Limb (tissue), 2 donors: Measurements from ENCODE around the gene ISYNA1.

Experiments used
- DNase-seq, 2 donors: peaks; one replicate each; pipeline ENCODE4 v3.0.0-alpha.2; 2016; ENCODE audit errors: extremely low spot score in 2 of 2

The ISYNA1 gene

DNA sequence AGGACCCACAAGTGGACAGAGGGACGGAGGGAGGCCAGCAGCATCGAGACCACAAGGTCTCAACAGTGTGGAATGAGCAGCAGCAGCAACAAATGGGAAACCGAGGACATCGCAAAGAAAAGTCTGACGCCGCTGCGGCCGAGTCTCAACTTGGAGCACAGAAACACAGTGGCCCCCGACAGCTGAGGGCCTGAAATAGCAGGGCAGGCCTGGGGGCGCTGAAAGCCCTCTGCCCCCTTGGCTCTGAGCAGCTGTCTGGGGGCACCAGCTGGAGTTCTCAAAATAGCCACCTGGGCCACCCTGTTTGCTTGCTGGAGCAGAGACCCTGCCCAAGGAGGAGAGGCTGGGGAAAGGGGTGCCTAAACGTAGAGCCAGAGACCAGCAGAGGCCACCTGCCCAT is 5.9 kb upstream of the ISYNA1 start:
- no peak for DNase-seq

DNA sequence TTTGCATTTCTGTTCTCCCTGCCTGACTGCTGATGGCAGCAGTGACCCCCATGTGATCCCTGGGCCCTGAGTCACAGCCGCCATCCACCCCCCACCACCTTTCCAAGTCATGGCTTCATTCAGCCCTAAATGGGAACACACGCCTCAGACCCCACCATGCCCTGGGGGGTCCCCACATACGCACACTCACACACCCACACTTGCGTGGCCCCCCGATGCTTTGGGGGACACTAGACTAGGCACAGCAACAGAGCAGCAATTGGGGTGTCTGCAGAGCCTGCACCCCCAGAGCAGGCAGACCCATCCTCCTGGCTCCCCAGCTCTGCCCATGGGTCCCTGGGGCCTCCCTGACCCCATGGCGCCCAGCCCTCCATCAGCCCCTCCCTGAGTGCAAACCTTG is 5.5 kb upstream of the ISYNA1 start:
- DNase-seq = no peak

DNA sequence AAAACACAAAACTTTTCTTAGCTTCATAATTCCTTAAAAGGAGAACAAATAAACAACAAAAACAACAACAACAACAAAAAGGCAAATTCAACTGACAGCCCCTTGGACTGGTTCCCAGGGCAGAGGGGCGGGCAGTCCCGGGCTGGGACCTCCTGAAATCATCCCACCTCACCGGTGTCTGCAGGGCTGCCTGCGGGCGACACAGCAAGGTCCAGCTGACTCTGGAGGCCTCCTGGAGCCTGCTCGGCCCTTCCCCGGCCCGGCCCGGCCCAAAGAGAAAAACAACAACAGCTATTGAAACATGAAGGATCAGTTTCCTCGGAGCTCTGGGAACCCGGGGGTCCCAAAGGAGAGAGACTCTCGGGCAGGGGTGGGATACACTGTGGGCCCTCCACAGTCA is 5.0 kb upstream of the ISYNA1 start:
- DNase-seq = no peak

DNA sequence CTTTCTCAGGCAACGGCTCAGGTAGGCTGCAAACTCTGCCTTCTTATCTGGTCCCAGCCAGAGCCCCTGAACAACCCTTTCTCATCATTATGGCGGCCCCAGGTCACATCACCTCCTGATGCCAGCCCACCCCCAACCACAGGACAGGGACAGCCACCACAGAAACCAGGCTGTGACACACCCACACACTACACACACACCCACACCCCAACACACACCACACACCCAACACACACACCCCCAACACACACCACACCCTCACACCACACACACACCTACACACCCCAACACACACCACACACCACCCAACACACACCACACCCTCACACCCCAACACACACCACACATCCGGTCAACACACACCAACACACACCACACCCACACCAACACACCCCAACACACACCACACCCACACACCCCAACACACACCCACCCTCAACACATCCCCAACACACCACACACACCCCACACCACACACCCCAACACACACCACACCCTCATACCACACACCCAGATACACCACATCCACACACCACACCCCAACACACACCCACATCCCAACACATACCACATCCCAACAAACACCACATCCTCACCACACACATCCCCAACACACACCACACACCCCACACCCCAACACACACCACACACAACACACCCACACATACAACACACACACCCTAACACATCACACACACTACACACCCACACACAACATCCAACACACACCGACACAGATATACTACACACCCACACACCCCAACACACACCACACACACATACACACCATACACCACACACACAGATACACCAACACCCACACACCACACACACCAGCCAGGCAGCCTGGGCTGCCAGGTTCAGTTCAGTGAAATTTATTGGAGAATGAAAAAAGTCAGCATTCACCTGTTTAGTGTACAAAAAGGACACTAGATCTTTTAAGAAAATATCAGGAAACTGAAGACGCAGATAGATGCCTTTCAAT is 4.2 kb upstream of the ISYNA1 start:
- DNase-seq = no peak

DNA sequence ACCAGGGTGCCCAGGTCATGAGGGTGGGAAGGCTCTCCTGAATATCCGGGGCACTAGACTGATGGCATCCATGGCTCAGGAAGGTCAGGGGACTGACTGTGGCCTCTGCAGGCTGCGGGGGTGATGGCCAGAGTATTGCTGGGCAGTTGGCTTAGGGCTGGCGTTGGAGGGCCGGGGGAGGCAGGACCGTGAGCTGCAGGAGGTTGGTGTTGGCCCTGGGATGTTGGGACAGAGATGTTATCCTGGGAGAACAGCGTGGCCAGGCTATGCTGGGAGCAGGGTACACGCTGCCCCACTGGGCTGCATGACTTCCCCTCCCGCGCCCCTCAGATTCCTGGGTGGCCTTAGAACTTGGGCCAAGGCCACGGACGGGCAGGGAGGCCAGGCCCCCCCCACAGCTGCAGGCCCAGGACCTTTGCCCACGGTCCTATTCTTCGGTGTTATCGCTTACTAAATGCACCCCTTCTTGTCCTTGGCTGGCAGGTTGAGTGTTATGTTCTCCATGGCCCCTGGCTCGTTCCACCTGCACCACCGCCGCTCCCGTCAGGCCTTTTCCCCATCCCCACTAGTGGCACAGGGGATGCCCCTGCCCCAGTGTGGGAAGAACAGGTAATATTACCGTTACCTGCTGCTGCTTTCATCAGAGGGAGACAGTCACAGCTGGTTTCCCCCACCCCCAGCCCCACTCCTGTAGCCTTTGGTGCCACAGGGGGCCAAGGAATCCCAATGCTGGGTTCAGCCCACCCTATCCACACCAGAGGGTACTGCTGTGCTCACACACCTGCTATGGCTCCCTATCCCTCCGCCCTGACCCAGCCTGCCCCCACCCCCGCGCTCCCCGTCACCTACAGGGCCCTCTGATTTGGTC is 3.2 kb upstream of the ISYNA1 start:
- no peak for DNase-seq

DNA sequence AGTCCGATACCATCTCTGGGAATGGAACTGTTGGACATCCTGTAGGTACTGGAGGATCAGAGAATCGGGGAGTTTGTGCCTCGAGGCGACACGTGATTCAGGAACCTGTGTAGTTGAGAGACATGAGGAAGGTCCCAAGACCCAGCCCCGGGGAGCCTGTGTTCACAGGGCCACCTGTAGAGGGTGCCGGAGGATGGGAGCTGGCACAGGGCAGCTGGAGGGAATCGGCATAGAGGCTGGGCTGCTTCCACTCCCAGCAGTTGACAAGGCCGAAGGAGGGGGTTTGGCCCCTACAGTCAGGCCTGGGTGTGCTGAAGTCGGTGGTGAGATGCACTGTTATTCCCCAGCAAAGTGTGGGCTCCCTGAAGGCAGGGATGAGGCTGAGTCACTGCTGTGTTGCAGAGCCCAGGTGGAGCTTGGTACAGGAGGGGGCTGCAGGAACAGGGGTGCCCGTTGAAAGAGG is 2.5 kb upstream of the ISYNA1 start:
- DNase-seq = no peak

DNA sequence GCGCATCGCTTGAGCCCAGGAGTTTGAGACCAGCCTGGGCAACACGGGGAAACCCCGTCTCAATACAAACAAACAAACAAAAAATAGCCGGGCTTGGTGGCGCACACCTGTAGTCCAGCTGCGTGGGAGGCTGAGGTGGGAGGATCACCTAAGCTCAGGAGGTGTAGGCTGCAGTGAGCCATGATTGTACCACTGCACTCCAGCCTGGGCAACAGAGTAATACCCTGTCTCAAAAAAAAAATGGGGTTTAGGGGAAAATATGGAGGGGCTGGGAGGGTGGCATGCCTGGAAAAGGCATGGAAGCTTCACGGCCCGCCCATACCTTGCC is 1.9 kb upstream of the ISYNA1 start:
- DNase-seq = no peak

DNA sequence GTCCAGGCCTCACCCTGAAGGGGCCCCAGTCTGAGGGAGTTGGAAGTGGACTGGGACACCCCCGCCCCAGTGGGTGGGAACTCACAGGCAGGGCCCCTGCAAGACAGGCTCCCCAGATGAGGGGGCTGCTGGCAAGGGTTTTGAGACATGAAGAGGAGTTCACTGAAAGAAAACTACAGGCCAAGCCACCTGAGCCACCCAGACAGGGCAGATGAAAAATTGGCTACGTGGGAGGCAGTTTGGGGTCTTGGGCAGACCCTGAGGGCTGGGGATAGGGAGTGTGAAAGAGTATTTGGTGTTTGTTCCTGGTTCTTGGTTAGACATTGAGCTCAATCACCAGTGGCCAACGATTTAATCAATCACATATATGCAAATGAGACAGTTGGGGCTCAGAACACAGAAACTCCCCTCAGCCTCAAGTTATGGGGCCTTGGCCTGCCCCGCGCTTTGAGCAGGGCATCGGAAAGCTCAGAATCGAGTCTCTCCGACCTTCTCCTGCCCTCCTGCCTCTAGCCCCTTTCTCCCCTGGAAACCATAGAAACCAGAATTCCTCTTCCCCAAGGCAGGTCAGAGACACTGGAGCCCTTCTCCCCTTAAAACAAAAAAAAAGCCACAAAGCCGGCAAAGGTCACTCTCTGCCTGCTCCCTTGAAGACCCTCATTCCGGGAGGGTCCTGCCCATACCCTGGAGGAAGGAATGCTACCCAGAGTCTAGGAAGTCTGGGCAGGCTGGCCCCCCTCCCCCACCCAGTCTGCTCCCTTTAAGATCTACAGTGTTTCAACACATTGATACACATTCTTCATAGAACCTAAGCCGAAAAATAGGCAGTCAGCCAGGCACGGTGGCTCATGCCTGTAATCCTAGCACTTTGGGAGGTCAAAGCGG is 1.3 kb upstream of the ISYNA1 start:
- no peak for DNase-seq

DNA sequence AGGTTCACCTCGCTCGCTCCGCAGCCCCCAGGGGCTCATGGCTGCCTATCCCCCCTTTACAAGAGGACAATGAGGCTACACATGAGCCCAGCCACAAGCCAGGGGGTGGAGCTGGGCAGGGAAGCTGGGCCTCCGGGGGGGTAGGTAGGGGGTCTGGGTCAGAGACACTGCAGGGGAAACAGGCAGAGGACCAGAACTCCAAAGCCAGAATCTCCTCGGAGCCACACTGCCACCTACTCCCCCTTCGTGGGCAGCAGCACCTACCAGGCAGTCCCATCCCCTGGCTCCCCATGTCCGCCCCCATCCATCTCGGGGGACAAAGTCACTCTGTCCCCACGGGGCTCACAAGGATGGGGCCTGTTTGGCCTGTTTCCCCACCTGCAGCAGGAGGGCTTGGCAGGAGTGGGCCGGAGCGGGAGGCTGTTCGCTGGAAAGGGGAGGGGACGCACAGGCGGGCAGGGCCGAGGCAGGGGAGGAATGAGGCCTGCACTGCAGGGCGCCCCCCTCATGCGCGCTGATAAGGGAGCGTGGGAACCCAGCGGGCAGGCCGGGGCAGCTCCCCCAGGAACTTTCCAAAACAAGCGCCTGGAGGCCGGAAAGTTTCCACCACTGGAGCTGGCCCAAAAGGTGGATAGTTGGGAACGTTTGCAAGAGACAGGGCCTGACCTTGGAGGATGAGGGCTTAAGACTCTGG is 545 bp upstream of the ISYNA1 start:
- peak; percentile 24 to 73 for DNase-seq

DNA sequence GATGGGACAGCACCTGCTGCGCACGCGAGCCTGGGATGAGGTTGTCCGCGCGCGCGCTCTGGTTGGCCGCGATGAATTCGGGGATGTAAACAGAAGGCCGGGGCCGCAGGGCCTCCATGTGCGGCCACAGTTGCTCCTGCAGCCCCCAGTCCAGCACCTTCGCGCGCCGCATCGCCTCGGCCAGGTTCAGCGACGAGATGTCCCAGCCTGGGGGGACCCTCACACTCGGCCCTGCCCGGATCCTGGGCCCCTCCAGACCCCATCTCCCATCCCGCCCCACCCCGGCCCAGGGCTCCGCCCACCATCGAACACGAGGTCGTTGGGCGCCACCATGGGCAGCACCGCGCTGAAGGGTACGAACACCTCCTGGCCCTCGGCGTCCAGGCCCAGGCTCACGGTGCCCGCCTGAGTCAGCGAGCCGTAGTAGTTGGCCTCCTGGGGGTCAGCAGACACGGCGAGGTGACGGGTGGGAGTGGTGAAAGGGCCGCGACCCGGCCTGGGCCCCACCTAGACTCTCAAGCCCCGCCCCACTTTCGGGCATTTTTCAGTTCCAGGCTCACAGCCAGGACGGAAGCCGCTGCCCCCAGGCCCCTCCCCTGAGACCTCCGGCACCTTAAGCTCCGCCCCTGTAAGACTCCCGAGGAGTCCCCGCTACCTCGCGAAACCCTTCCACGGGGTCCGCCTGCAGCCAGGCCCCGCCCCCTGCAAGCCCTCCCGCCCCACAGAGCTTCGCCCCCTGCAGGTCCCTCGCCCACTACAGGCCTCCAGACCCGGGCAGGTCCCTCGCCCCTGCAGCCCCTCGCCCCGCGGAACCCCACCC is 1.1 kb downstream of the ISYNA1 start:
- DNase-seq = peak; percentile 59 to 87

DNA sequence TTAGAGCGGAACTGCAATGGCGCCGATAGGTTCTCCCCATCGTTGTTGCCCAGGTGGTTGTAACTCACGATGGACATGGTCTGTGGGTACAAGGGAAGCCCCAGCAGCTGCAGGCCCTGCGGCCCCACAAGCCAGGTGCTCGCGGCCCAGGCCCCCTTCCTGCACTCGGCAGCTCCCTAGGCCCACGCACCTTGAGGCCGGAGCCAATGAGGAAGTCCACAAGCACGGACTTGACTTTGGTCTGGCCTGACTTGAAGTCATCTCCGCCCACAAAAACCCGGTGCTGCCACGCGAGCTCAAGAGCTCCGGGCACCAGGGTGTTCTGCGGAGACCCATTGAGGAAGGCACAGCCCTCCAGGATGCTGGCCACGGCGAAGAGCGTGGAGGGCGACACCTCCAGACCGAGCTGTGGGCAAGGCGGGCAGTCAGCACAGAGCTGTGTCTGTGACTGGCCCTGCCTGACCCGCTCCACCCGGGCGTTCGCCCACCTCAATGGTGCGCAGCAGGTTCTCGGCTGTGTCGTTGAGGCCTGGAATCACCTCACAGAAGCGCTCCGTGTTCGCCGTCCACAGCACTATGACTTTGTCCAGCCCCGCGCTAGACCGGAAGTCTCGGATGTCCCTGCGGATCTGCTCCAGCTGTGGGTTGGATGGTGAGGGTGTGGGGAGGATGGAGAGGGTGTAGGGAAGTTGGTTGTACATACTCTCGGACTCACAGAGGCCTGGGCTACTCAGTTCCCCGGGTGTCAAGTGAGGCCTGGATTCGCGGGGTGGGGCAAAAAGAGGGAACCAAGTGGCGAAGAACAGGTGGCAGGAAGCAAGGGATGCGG is 1.9 kb downstream of the ISYNA1 start:
- no peak for DNase-seq

DNA sequence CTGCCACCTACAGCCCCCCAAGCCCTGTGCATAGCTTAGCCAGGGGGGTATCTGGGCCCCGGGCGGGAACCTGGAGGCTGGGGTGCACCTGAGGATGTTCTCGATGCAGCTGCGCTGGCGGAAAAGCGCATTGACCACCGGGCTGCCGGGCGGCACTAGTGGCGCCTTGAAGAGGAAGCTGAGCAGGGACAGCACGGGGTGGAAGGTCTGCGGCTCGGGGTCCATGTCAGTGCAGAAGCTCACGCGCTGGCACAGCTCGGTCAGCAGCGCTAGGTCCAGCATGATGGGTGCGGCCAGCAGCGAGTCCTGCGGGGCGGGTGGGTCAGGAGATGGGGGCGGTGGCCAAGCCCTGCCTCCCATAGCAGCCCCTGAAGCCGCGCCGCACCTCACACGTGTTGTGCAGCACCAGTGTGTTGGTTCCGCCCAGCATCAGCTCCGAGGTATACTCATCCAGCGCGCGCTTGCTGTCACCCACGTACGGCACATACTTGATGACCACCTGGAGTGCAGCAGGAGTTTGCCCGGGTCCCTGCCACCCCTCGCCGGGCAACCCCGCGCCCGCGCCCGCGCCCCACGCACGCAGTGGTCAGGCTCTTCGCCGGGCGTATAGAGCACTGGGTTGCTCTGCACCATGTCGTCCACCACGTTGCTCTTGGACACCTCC is 2.6 kb downstream of the ISYNA1 start:
- DNase-seq = no peak

DNA sequence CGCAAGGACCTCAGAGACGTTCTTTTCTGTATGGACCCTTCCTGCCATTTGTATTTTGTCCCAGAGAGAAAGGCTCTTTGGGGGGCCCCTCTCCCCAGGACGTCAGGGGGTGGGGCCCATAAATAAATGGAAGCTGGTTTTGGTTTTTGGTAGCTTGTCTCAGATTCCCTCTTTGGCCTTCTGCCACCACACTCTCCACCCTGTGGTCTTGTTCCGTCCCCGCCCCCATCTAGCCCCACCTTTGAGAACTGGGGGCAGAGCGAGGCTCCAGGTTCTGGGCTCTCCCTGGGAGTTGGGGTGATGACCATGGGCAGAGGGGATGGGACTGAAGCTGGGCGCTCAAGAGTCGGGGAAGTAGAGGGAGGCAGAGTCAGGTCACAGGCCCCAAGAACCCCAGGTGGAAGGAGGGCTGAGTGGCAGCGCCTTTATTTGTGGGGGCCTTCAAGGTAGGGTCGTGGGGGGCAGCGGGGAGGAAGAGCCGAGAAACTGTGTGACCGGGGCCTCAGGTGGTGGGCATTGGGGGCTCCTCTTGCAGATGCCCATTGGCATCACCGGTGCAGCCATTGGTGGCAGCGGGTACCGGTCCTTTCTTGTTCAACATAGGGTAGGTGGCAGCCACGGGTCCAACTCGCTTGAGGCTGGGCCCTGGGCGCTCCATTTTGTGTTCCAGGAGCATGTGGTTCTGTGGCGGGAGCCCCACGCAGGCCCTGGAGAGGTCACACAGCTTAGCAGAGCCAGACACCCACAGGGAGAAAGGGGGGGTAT is 3.3 kb downstream of the ISYNA1 start:
- DNase-seq = no peak

DNA sequence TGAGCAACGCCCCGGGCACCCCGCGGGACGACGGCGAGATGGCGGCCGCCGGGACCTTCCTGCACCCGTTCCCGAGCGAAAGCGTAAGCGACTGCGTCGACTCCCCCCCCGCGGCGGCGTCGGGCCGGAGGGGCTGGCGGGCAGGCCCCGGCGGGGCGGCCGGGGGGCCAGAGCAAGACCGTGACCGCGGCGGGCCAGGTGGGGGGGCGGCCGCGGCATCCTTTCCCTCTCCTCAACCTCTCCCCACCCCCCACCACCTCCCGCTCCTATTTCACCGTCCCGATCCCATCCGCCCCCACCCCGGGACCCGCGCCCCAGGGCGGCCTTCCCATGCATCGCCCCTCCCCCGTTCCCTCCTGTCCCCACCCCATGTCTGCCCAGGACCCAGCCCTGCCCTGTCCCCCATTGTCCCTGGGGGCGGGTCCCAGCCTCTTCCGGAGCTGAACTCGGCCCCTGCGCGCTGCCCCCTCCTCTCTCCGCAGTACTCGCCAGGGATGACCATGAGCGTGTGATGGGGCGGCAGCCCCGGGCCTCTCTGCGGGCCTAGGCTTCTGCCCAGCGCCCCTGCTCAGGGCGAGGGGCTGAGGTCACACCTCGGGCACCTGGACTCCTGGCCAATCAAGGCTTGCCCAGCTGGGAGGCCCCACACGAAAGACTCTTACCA is 4.1 kb downstream of the ISYNA1 start:
- DNase-seq = peak in 1 of 2 donors; percentile 69

DNA sequence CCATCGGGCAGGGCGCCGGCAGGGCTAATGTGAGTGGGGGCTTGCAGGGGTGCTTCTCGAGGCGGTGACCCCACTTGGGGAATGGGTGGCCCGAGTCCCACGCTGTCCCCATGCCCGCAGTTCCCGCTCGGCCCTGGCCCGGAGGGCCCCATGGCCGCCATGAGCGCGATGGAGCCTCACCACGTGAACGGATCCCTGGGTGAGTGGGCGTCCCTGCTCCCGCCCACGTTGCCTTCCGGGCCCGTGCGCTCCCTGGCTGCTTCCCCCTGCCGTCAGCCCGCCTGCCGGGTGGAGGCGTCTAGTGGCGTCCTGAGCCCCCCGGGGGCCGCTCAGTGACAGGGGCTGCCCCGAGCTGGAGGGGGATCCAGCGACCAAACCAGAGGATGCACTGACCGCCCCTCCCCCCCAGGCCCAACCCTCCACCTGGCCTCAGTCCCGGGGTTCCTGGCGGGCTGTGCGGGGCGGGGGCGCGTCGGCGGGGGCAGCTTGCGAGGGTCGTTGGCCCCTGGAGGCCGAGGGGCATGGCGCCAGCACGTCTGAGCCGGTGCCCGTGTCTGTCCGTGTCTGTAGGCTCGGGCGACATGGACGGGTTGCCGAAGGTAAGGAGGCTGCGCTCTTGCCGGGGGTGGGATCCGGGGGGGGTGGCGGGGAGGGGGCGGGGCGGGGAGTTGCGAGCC is 4.8 kb downstream of the ISYNA1 start:
- DNase-seq = peak in 1 of 2 donors; percentile 80

DNA sequence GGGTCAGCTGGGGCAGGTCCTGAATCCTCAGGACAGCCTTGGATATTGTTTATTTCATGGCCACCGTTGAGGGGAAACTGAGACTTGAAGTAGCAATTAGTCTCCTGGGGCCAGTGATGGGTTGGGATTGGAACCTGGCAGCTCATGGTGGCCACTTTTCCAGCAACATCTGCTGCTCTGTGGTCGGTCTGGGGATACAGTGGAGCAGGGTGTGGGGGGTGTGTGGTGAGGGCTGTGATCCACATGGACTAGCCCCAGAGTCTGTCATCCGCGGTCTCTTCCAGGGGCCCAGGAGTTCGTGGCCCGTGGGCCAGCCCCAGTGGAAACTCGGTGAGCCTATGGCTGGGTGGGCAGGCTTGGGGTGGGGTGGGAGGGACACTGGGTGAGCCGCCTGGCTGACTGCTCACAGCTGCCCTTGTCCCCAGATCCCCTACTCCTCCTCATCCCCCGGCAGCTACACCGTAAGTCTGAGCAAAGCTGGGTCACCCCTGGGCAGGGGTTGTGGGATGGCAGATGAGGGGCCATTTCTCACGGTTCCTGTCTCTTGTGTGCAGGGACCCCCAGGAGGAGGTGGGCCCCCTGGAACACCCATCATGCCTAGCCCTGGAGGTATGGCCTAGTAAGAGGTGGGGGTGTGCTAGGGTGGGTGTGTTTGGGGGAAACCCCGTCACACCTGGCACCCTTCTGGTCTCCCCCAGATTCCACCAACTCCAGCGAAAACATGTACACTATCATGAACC is 5.5 kb downstream of the ISYNA1 start:
- DNase-seq = no peak
